GM12801 (cell line): ENCODE data around the gene LRRTM2.

Experiments
- TF ChIP-seq, protein P1 (sequence below): IDR thresholded peaks from one replicate; pipeline ENCODE4 v1.5.1; 2011; ENCODE audit warnings: control low read depth; ENCODE audit not compliant: insufficient read length; ENCODE audit errors: extremely low read depth

Gene LRRTM2

DNA sequence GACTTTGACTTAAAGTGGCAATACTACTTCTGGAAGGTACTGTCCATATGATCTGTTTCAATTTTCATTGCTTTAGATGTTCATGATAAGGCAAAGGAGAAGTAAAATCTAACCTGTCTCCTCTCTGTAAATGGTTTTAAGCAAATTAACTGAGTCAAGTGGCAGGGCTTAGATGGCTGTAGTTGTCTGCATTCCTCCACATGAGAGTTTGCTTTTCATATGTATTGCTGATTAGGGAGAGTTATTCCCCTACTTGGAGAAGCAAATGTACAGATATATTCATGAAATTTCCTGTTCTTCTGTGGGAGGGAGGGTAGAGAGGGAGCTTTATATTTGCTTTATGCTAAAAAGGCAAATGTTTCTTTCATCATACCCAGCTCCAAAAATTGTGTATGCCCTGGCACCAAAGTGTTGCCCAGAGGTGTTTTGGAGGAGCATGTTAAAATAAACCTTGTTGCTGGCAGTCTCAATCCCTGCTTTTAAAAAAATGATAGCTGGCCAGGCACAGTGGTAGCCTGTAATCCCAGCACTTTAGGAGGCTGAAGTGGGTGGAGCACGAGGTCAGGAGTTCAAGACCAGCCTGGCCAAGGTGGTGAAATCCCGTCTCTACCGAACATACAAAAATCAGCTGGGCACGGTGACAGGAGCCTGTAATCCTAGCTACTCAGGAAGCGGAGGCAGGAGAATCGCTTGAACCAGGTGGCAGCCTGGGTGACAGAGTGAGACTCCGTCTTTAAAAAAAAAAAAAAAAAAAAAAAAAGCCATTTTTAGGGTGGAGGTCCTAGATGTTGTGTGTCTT, 3.5 kb upstream of the LRRTM2 start:
- TF ChIP-seq, protein P1, sequence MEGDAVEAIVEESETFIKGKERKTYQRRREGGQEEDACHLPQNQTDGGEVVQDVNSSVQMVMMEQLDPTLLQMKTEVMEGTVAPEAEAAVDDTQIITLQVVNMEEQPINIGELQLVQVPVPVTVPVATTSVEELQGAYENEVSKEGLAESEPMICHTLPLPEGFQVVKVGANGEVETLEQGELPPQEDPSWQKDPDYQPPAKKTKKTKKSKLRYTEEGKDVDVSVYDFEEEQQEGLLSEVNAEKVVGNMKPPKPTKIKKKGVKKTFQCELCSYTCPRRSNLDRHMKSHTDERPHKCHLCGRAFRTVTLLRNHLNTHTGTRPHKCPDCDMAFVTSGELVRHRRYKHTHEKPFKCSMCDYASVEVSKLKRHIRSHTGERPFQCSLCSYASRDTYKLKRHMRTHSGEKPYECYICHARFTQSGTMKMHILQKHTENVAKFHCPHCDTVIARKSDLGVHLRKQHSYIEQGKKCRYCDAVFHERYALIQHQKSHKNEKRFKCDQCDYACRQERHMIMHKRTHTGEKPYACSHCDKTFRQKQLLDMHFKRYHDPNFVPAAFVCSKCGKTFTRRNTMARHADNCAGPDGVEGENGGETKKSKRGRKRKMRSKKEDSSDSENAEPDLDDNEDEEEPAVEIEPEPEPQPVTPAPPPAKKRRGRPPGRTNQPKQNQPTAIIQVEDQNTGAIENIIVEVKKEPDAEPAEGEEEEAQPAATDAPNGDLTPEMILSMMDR = no peak

DNA sequence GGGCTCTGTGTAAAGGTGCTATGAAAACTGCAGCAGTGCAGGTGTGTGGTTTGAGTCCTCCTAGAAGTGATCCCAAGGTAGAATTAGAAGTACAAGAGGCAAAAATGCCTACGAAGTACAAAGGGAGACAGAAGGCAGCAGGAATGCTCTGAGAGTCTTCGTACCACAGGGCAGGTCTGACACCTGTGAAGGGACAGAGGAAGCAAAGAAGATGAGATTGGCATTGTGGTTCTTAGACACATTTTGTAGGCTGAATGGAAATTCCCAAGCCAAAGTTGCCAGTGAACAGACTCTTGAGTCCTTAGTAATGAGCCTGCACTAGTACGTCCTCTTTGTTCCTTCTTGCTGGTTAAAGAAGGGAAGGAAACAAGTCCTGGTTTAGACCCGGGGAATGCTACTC, 1.7 kb upstream of the LRRTM2 start:
- TF ChIP-seq, protein P1 = no peak

DNA sequence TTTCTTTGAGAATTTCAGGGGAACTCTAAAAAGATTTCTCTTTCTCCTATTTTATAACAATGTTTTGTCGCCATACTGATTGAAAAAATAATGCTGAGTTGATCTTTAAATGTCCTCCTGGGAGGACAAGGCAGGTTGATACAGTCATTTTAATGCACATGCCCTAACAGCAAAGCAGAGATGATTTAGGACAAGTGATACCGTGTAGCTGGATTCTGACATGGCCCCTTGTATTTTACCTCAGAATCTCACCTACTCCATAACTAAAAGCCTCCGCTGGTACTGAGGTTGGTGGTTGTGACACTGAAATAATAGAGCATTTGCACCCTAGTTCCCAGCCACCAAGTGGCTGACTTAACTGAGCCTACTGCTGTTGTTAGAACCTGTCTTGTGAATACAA, 811 bp upstream of the LRRTM2 start:
- TF ChIP-seq, protein P1 = no peak

DNA sequence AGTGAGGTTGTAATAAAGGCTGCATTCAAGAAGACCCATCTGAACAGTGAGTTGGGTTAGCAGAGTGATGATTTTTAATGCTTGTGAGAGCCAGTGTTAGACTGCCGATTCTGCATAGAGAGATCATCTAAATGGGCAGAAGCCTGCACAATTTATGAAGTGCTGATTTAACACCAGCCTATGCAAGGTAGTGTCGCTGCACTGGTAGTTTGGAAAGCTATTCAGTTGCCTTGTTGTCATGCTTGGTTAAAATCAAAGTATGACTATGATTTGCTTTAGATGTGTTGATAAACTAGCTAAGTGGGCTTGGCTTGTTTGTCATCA, 379 bp upstream of the LRRTM2 start:
- TF ChIP-seq, protein P1 = no peak

DNA sequence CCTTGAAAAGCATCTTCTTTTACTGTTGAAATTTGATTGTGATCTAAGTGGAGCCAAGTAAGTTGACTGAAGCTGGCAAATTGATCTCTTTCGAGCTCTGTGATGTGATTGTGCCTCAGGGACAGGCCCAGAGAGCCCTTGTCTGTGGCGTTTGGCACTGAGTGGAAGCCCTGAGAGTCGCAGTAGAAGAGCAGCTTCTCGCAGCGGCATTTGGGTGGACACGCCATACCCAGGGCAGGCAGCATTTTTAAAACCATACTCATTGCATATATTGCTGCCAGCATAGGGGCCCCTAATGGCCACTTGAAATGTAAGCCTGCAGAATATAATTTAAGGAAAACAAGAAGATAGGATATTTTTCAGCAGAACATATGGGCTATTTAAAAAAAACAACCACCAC, 894 bp downstream of the LRRTM2 start:
- TF ChIP-seq, protein P1 = no peak

DNA sequence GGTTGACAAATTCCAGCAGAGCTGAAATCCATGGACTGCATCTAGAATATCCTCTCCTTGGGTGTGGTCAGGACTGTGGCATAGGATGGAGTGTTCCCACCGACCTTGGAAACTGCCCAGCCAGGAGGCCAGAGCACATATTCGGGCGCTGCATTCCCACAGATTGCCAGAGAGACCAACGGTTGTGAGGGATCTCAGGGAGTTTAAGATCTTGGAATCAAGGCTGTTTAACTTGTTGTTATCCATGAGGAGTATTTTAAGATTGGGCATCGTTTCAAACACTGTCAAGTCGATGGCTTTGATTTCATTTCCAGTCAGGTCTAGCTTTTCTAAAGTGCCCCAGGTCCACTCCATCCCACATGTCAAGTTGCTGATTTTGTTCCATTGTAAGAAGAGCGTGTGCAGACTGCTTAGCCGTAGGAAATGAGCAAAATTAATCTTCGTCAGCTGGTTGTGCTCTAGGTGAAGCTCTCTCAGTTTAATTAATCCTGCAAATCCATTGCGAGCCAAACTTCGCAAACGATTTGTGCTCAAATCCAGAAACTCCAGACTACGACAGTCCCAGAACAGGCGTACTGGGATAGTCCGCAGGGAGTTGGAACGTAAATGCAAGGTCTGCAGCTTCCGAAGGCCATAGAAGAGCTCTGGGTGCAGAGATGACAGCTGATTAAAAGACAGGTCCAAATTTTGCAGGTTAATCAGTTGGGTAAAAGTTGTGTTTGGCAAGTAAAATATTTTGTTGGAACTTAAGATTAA, 1.5 kb downstream of the LRRTM2 start:
- TF ChIP-seq, protein P1 = no peak

DNA sequence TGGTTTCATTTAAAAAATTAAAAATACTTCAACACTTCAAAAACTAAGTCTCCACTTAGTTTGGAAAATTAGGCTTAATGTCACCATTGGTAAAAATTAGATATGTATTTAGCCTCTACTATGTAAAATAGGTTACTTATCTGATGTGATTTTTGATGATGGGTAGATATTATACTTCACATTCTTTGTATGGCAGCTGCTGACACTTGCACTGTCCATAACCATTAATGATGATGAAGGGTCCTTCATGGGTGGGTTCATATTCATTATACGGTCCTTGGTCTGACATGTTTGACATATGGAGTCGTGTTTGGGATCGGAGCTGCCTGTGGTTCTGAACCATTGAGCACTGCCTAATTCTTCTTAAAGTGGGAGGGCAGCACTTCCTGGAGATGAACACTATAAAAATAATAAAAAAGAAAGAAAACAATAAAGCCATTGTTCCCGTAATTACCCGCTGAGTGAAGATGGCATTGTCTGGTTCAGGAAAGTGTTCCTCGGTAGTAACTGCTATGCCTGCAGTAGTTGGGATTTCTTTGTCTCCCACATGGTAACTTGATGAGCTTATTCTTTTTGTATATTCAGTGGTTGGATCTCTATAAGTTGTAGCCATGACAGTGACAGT, 2.2 kb downstream of the LRRTM2 start:
- TF ChIP-seq, protein P1 = no peak
